IgD-negative memory B cell (primary cell): Measurements from ENCODE around the gene NUSAP1. TPM values are rescaled to one million over a fixed set of nuclear protein-coding genes. Genes with fewer than 3 reads are reported as not detected.
"Not testable (repeated sequence)": the region's sequence is repeated elsewhere in the genome, so short reads cannot be mapped to it uniquely, and the experiment has no call there.

Experiments used
- H3K27ac Mint-ChIP-seq, 3 donors: one replicate each; pipeline ENCODE4 v1.8.0; 2020 to 2022; ENCODE audit warnings: mild to moderate bottlenecking in 3 of 3, mixed read lengths in 3 of 3, moderate library complexity in 1 of 3
- H3K27me3 Mint-ChIP-seq: one replicate; pipeline ENCODE4 v1.8.0; 2021; ENCODE audit warnings: mixed read lengths
- H3K36me3 Mint-ChIP-seq: one replicate; pipeline ENCODE4 v1.8.0; 2020; ENCODE audit warnings: mild to moderate bottlenecking, mixed read lengths
- H3K4me1 Mint-ChIP-seq, 3 donors: one replicate each; pipeline ENCODE4 v1.8.0; 2020 to 2022; ENCODE audit warnings: mixed read lengths in 3 of 3, mild to moderate bottlenecking in 1 of 3
- H3K4me3 Mint-ChIP-seq, 4 donors: one replicate each; pipeline ENCODE4 v1.8.0; 2020 to 2022; ENCODE audit warnings: mild to moderate bottlenecking in 4 of 4, mixed read lengths in 4 of 4, moderate library complexity in 3 of 4
- H3K9me3 Mint-ChIP-seq, 3 donors: one replicate each; pipeline ENCODE4 v1.8.0; 2020 to 2021; ENCODE audit warnings: mixed read lengths in 3 of 3, mild to moderate bottlenecking in 1 of 3
- polyA plus RNA-seq: library from polyadenylated mRNA; unstranded; fragments of 300-500 nt; fragmentation: Illumina TruSeq; gene quantifications from one replicate; pipeline ENCODE4 v1.2.3, GENCODE V29; 2021

The NUSAP1 gene
- polyA plus RNA-seq, 1 donor from 2014 or later = 4.7 TPM

DNA sequence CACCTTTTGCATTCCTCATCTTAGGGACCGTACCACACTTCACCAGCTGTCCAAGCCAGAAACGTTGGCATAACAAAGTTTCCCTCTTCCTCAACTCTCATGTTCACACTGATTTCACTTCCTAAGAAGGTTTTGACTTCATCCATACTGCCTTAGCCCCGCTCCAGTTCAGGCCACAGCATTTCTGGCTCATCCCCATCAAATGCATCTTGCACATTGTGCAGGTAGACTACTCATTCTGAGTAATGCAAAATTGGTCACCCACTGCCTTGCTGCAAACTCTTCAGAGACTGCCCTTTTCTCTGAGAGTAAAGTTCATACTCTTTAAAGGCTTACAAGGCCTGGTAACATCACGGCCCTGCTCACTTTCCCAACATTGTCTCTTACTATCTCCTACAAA lies 8.8 kb downstream of the NUSAP1 start:
- Mint-ChIP-seq H3K4me3 (no peak overlapping the region), H3K4me1 (peaks cover 3 to 9% (median 5%) of the 10 kb centered on the region in 3 donors), H3K27me3 (no peaks in the 10 kb centered on the region), H3K36me3 (peaks cover 9% of the 10 kb centered on the region), H3K27ac (peak overlapping the region in 1 of 3 donors; percentile 19), H3K9me3 (no peaks in the 10 kb centered on the region)

DNA sequence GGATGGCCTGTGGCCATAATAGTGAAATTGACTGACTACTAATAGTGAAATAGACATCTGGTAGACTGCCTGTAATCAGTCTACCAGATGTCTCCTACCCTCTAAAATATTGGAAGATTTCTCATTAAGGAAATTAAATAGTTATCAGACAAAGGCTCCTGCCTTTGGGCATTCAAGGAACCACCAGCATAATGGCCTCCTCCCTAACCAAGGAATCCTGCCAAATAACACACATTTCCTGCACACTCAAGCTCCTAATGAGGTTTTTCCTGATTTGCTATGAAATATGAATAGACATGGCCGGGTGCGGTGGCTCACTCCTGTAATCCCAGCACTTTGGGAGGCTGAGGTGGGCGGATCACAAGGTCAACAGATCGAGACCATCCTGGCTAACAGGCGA lies 14.6 kb downstream of the NUSAP1 start:
- Mint-ChIP-seq H3K27ac (no peak overlapping the region), H3K4me3 (no peak overlapping the region), H3K9me3 (no peaks in the 10 kb centered on the region), H3K27me3 (no peaks in the 10 kb centered on the region), H3K4me1 (peaks cover 0 to 1% (median 0%) of the 10 kb centered on the region in 3 donors), H3K36me3 (peaks cover 10% of the 10 kb centered on the region)

DNA sequence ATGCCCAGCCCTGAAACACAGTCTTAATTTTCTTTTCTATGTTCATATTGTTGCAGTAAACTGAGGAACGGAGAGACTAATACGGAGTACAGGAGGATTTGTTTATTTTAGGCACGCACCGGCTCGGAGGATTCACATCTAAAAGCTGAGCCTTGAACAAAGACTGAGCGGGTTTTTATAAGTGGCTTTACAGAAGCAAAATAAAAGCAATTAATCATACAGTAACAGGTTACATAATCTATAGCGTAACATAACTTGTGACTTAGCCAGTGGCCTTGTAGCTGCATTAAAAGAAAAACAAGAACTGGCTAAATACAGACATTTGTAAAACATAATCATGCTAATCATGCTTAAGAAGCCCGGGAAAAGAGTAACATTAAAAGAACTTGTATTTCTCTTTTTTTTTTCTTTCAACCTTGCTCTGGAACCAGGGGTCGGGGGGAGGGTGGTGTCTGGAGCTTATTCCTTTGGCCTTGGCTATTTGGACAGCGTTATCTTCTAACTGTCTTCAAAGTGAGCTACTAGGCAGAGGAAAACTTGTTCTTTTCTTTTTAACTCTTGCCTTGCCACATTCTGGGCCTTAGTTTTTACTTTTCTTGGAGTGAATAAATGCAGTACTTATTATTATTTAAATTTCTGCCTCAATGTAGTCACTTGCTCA lies 17.5 kb downstream of the NUSAP1 start:
- Mint-ChIP-seq H3K4me1 (peaks cover 0 to 1% (median 0%) of the 10 kb centered on the region in 3 donors), H3K9me3 (no peaks in the 10 kb centered on the region), H3K27me3 (no peaks in the 10 kb centered on the region), H3K27ac (no peak overlapping the region), H3K36me3 (peaks cover 8% of the 10 kb centered on the region), H3K4me3 (no peak overlapping the region)

DNA sequence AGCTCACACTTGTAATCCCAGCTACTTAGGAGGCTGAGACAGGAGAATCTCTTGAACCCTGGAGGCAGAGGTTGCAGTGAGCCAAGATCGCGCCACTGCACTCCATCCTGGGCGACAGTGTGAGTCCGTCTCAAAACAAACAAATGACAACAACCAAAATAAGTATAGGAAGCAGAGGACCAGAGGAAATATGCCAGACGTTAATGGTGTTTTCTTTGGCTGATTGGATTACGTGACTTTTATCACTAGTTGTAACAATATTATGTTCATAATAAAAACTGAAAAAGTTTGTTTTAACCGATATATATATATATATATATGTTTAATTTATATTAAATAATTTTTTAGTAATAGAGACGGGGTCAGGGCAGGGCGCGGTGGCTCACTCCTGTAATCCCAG lies 21.7 kb downstream of the NUSAP1 start:
- Mint-ChIP-seq H3K9me3 (no peaks in the 10 kb centered on the region), H3K4me1 (peaks cover 0 to 1% (median 0%) of the 10 kb centered on the region in 3 donors), H3K27ac (no peak overlapping the region), H3K36me3 (peaks cover 9% of the 10 kb centered on the region), H3K27me3 (no peaks in the 10 kb centered on the region), H3K4me3 (no peak overlapping the region)

DNA sequence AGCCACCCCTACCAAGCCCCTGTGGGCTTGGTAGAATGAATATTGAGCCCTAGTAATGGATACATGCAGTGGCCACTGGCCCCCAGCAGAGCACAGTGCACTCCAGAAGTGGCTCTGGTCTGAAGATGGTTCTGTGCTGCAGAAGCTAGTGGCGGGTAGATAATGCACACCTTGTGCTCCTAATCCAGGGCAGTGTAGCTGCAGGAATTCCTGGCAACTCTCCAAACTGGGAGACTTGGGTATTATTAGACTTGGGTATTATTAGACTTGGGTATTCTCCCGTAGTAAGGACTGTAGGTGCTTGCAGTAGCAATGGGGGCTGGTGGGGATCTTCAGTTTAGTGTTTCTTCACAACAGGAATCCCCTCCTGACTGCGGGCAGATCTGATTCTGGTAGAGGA lies 34.7 kb downstream of the NUSAP1 start:
- H3K27ac Mint-ChIP-seq = no peak overlapping the region
- H3K4me3 Mint-ChIP-seq = no peak overlapping the region
- peaks cover 6% of the 10 kb centered on the region for H3K36me3 Mint-ChIP-seq
- H3K9me3 Mint-ChIP-seq = no peaks in the 10 kb centered on the region
- no peaks in the 10 kb centered on the region for H3K27me3 Mint-ChIP-seq
- H3K4me1 Mint-ChIP-seq = no peaks in the 10 kb centered on the region

DNA sequence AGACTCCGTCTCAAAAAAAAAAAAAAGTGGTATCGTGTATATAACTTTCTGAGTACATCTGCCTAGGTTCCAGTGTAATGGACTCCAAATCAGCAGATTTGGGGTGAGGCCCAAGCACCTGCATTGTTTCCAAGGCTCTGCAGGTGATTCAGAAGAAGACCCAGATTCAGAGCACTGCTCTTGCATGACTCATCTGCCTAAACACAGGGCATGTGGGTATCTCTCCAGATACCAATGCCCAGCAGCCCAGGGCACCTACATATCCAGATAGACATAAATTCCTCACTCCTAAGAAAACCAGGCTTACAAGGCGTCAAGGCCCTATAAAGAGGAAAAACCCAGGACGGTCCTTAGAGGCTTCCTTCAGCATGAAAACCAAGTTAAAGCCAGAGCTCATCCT lies 45.3 kb downstream of the NUSAP1 start:
- no peak overlapping the region for H3K27ac Mint-ChIP-seq
- no peak overlapping the region for H3K4me3 Mint-ChIP-seq
- H3K4me1 Mint-ChIP-seq = peaks cover 0 to 2% (median 0%) of the 10 kb centered on the region in 3 donors
- no peaks in the 10 kb centered on the region for H3K9me3 Mint-ChIP-seq
- H3K27me3 Mint-ChIP-seq = no peaks in the 10 kb centered on the region
- no peaks in the 10 kb centered on the region for H3K36me3 Mint-ChIP-seq

DNA sequence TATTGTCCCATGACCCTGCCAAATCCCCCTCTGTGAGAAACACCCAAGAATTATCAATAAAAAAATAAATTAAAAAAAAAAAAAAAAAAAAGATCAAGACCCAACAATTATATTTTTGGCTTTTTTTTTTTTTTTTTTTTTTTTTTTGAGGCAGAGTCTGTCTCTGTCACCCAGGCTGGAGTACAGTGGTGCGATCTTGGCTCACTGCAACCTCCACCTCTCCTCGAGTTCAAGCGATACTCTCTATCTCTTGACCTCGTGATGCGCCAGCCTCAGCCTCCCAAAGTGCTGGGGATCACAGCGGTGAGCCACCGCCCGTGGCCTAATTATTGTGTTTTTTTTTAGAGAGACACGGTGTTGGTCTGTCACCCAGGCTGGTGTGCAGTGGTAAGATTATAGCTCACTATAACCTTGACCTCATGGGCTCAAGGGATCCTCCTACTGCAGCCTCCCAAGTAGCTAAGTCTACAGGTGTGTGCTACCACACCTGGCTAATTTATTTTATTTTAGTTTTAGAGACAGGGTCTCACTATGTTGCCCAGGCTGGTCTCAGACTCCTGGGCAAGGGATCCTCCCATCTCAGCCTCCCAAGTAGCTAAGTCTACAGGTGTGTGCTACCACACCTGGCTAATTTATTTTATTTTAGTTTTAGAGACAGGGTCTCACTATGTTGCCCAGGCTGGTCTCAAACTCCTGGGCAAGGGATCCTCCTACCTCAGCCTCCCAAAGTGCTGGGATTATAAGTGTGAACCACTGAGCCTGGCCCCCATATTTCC lies 51.5 kb downstream of the NUSAP1 start:
- not testable (repeated sequence) for H3K36me3 Mint-ChIP-seq, H3K27me3 Mint-ChIP-seq, H3K9me3 Mint-ChIP-seq, H3K27ac Mint-ChIP-seq, H3K4me3 Mint-ChIP-seq, H3K4me1 Mint-ChIP-seq

DNA sequence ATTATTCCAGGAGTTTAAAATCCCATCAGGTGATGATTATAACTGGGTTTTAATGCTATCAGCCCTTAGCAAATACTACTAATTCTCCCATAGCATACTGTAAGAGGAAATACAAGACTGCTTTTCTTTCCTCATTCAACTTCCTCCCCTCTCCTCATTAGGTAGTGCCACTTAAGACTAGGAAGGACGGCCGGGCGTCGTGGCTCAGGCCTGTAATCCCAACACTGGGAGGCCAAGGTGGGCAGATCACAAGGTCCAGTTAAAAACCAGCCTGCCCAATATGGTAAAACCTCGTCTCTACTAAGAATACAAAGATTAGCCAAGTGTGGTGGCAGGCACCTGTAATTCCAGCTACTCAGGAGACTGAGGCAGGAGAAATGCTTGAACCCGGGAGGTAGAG lies 55.0 kb downstream of the NUSAP1 start:
- no peak overlapping the region for H3K4me3 Mint-ChIP-seq
- H3K27ac Mint-ChIP-seq = no peak overlapping the region
- peaks cover 5% of the 10 kb centered on the region for H3K36me3 Mint-ChIP-seq
- peaks cover 5 to 8% (median 6%) of the 10 kb centered on the region in 3 donors for H3K4me1 Mint-ChIP-seq
- H3K9me3 Mint-ChIP-seq = no peaks in the 10 kb centered on the region
- no peaks in the 10 kb centered on the region for H3K27me3 Mint-ChIP-seq

DNA sequence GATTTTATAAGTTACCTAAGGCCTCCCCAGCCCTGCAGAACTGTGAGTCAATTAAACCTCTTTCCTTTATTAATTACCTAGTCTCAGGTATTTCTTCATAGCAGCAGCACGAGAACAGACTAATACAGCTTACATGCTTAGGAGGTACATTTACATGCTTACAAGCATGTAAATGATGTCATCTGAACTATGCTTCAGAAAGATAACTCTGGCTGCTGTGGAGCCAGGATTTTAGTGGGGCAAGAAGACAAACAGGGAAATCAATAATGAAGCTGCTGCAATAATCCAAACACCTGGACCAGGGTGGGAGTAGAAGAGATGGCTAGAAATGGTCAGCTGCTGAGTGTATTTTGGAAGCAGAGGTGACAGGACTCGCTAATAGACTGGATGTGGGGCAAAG lies 60.0 kb downstream of the NUSAP1 start:
- Mint-ChIP-seq H3K4me1 (peaks cover 19 to 21% (median 21%) of the 10 kb centered on the region in 3 donors), H3K27me3 (no peaks in the 10 kb centered on the region), H3K36me3 (peaks cover 9% of the 10 kb centered on the region), H3K9me3 (no peaks in the 10 kb centered on the region), H3K4me3 (peak overlapping the region in 1 of 4 donors; percentile 51), H3K27ac (peak overlapping the region in 2 of 3 donors; percentile 27 to 82)

DNA sequence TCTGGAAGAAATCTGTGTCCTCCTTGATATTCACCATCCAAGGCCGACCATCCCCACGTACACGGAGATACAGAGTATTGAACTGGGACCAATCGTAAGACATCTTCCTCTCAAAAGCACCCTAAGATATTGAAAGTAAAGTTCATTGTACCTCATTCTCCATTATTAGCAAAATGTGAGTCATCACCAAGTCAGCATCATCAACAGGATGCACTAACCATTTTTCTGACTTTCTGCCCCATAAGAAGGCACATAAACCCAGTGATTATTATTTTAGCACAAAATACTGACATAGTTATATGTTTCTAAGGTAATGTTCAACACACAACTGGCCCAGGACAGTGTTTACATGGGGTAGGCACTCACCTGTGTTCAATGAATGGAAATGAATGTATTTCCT lies 62.2 kb downstream of the NUSAP1 start:
- Mint-ChIP-seq H3K27ac (peak overlapping the region in 1 of 3 donors; percentile 7), H3K9me3 (no peaks in the 10 kb centered on the region), H3K4me1 (peaks cover 19 to 21% (median 21%) of the 10 kb centered on the region in 3 donors), H3K27me3 (no peaks in the 10 kb centered on the region), H3K4me3 (peak overlapping the region in 2 of 4 donors; percentile 9 to 65), H3K36me3 (peaks cover 9% of the 10 kb centered on the region)

DNA sequence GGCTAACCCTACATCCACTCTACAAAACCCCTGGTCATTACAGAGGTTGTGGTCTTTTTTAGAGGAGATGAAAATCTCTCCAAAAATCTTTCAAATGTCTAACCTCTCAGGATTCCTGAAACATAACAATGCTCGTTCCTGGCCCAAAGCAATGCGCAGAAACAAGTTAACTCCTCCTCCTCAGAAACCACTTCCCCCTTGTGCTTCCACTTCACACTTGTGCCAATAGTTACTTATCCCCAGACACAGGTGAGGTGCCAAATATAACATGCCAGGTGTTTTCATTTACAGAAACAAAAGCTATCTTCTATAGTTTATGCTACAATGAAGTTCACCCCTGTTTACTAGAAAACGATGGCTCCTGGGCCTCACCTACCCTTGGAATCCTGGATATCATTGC lies 63.4 kb downstream of the NUSAP1 start:
- H3K4me3 Mint-ChIP-seq = peak overlapping the region; percentile 36 to 91 (median 73)
- peaks cover 9% of the 10 kb centered on the region for H3K36me3 Mint-ChIP-seq
- H3K4me1 Mint-ChIP-seq = peaks cover 21 to 22% (median 21%) of the 10 kb centered on the region in 3 donors
- no peaks in the 10 kb centered on the region for H3K9me3 Mint-ChIP-seq
- H3K27me3 Mint-ChIP-seq = no peaks in the 10 kb centered on the region
- peak overlapping the region in 2 of 3 donors; percentile 15 to 80 for H3K27ac Mint-ChIP-seq

DNA sequence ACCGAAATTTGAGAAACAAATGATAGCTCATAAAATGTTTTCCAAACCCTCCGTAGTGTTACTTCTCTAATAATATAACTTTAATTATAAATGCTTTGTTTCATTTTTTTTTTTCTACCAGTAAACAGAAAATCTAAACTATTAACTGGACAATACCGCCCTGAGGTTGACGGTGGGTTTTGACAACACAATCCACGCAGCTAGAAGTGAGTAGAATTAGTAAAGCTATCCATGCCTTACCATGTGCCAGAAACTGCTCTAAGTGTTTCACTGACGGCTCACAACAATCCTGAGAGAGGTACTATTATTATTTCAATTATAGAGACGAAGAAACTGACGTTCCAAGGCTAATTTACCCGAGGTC lies 69.2 kb downstream of the NUSAP1 start:
- Mint-ChIP-seq H3K9me3 (no peaks in the 10 kb centered on the region), H3K27ac (peak overlapping the region; percentile 76 to 99 (median 96)), H3K36me3 (peaks cover 6% of the 10 kb centered on the region), H3K4me1 (peaks cover 5 to 18% (median 13%) of the 10 kb centered on the region in 3 donors), H3K4me3 (peak overlapping the region; percentile 86 to 99 (median 94)), H3K27me3 (no peaks in the 10 kb centered on the region)

DNA sequence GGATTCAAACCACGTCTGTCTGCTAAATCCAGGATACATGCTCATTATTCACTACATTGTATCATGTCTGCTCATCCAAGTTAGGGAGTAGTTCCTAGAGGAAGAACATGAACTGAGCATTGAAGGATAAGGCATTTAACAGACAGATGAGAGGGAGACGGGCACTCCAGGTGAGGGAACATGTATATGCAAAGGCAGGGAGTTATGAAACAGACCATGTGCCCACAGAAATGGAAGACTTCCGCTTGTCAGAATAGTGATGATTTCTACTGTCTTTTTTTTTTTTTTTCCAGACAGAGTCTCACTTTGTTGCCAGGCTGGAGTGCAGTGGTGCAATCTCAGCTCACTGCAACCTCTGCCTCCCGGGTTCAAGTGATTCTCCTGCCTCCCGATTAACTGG lies 74.7 kb downstream of the NUSAP1 start:
- H3K27me3 Mint-ChIP-seq = no peaks in the 10 kb centered on the region
- no peaks in the 10 kb centered on the region for H3K9me3 Mint-ChIP-seq
- peaks cover 4 to 12% (median 11%) of the 10 kb centered on the region in 3 donors for H3K4me1 Mint-ChIP-seq
- H3K4me3 Mint-ChIP-seq = no peak overlapping the region
- H3K36me3 Mint-ChIP-seq = peaks cover 7% of the 10 kb centered on the region
- H3K27ac Mint-ChIP-seq = no peak overlapping the region

DNA sequence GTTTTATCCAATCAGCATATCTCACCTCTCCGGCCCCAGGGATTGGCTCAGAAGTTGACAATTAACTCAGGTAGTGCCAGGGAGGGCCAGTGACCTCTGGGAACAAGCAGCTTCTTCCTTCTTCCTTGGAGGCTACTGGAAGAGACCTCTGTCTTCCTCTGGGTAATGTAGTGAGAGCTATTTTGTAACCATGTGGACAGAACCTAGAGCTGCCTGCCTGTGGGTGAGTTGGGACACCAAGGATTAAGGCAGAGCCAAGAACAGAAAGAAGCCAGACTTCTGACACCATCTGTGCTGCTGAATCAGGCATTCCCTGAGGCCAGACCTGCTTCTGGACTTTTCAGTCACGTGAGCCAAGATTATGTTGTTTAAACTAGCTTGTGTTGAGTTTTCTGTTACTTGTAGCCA lies 75.6 kb downstream of the NUSAP1 start:
- H3K4me1 Mint-ChIP-seq = peaks cover 4 to 9% (median 7%) of the 10 kb centered on the region in 3 donors
- no peaks in the 10 kb centered on the region for H3K9me3 Mint-ChIP-seq
- no peak overlapping the region for H3K4me3 Mint-ChIP-seq
- H3K36me3 Mint-ChIP-seq = peaks cover 5% of the 10 kb centered on the region
- H3K27me3 Mint-ChIP-seq = no peaks in the 10 kb centered on the region
- H3K27ac Mint-ChIP-seq = no peak overlapping the region

DNA sequence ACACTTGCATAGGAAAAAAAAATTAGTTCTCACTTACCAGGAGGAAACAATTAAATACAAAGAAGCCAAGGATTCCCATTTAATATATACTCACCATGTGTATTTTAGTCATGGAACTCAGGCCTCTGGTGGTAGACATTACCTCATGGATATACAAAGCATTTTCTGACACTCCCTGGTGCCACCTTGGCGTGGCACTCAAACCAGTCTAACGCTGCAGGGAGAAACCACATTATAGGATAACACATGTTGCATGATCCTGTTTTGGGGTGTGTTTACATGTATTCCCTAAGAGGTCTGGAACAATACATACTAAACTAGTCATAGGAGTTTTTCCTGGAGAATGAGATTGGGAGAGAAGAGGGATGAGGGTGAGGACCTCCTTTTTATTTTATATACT lies 78.3 kb downstream of the NUSAP1 start:
- no peak overlapping the region for H3K27ac Mint-ChIP-seq

More for the DNA sequence above, 78.3 kb downstream of the NUSAP1 start:
- H3K9me3 Mint-ChIP-seq = no peaks in the 10 kb centered on the region
- H3K4me1 Mint-ChIP-seq = peaks cover under 1 to 10% (median 4%) of the 10 kb centered on the region in 3 donors
- H3K27me3 Mint-ChIP-seq = no peaks in the 10 kb centered on the region
- H3K4me3 Mint-ChIP-seq = peak overlapping the region in 1 of 4 donors; percentile 48
- H3K36me3 Mint-ChIP-seq = peaks cover 2% of the 10 kb centered on the region
